ENCODE measurements around the gene METTL9. TPM values are rescaled to one million over a fixed set of nuclear protein-coding genes. Genes with fewer than 3 reads are reported as not detected.

Gene METTL9
- total RNA-seq, 1 experiment from 2014 or later, result 50.7 TPM

- Mint-ChIP-seq H3K9me3 (ENCODE audit: unreplicated experiment) (no peaks in the 10 kb centered on the region), H3K4me3 (ENCODE audit: unreplicated experiment) (no peak overlapping the region), H3K36me3 (ENCODE audit: insufficient read depth, unreplicated experiment) (no peaks in the 10 kb centered on the region), H3K27me3 (ENCODE audit: insufficient read depth, unreplicated experiment) (no peaks in the 10 kb centered on the region), H3K4me1 (ENCODE audit: low read depth, unreplicated experiment) (no peaks in the 10 kb centered on the region), H3K27ac (ENCODE audit: unreplicated experiment) (no peak overlapping the region)
- Histone ChIP-seq H3K4me3 (ENCODE audit: low read depth, low read length) (no peak overlapping the region), H3K36me3 (ENCODE audit: control insufficient read depth, insufficient read depth, low read length) (no peaks in the 10 kb centered on the region), H3K4me1 (no peaks in the 10 kb centered on the region), H3K27me3 (replicated peaks; ENCODE audit: control insufficient read depth, insufficient read depth, low read length) (no peaks in the 10 kb centered on the region), H3K9me3 (no peaks in the 10 kb centered on the region)
- ChIA-PET POLR2A (no interaction called here), CTCF (no interaction called here)
- intact Hi-C loops (cut with micrococcal nuclease; ENCODE audit: unreplicated experiment), result no loop called here
- TF ChIP-seq, protein P1, sequence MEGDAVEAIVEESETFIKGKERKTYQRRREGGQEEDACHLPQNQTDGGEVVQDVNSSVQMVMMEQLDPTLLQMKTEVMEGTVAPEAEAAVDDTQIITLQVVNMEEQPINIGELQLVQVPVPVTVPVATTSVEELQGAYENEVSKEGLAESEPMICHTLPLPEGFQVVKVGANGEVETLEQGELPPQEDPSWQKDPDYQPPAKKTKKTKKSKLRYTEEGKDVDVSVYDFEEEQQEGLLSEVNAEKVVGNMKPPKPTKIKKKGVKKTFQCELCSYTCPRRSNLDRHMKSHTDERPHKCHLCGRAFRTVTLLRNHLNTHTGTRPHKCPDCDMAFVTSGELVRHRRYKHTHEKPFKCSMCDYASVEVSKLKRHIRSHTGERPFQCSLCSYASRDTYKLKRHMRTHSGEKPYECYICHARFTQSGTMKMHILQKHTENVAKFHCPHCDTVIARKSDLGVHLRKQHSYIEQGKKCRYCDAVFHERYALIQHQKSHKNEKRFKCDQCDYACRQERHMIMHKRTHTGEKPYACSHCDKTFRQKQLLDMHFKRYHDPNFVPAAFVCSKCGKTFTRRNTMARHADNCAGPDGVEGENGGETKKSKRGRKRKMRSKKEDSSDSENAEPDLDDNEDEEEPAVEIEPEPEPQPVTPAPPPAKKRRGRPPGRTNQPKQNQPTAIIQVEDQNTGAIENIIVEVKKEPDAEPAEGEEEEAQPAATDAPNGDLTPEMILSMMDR (IDR thresholded peaks at IDR 0.05; ENCODE audit: insufficient read depth in 1 of 2, low read depth in 1 of 2, low read length in 1 of 2, severe bottlenecking in 1 of 2, unreplicated experiment in 1 of 2), result no peak
- no peak for DNase-seq
- no TSS peak for BruUV-seq (replicated peaks)
Observed at GRCh38 chr16:21645261-21645721, 45.9 kb downstream of the METTL9 start.

DNA sequence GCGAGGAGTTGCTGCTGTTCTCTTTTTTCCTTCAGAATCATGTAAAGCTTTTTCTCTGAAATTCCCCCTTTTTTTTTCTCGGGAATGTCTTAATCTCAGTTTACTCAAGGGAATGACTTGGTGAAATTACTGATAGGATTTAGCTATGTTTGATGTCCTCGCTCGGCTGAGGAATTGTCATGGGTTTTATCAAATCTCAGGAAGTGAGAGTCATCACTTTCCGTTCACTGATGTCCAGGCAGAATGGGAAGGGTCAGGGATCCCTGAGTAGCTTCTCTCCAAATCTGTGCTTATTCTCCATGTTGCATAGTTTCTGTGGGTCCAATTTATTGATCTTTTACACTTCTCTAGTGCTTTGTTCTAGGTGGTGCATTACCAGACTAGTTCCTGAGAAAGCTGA is 46.7 kb downstream of the METTL9 start:
- Mint-ChIP-seq H3K4me3 (ENCODE audit: unreplicated experiment) (no peak overlapping the region), H3K9me3 (ENCODE audit: unreplicated experiment) (no peaks in the 10 kb centered on the region), H3K4me1 (ENCODE audit: low read depth, unreplicated experiment) (no peaks in the 10 kb centered on the region), H3K36me3 (ENCODE audit: insufficient read depth, unreplicated experiment) (no peaks in the 10 kb centered on the region), H3K27ac (ENCODE audit: unreplicated experiment) (no peak overlapping the region), H3K27me3 (ENCODE audit: insufficient read depth, unreplicated experiment) (no peaks in the 10 kb centered on the region)
- no peak for DNase-seq
- ChIA-PET POLR2A (no interaction called here), CTCF (no interaction called here)
- Histone ChIP-seq H3K36me3 (ENCODE audit: control insufficient read depth, insufficient read depth, low read length) (no peaks in the 10 kb centered on the region), H3K4me3 (ENCODE audit: low read depth, low read length) (no peak overlapping the region), H3K27me3 (replicated peaks; ENCODE audit: control insufficient read depth, insufficient read depth, low read length) (no peaks in the 10 kb centered on the region), H3K9me3 (no peaks in the 10 kb centered on the region), H3K4me1 (no peaks in the 10 kb centered on the region)
- intact Hi-C loops (cut with micrococcal nuclease; ENCODE audit: unreplicated experiment), result no loop called here
- TF ChIP-seq, protein P1 (IDR thresholded peaks at IDR 0.05; ENCODE audit: insufficient read depth in 1 of 2, low read depth in 1 of 2, low read length in 1 of 2, severe bottlenecking in 1 of 2, unreplicated experiment in 1 of 2), result no peak
- no TSS peak for BruUV-seq (replicated peaks)

GRCh38 chr16:21646721-21647561 is 47.6 kb downstream of the METTL9 start:
- CTCF ChIA-PET, result no interaction called here
- POLR2A ChIA-PET, result no interaction called here
- Mint-ChIP-seq H3K27me3 (ENCODE audit: insufficient read depth, unreplicated experiment) (no peaks in the 10 kb centered on the region), H3K9me3 (ENCODE audit: unreplicated experiment) (no peaks in the 10 kb centered on the region), H3K27ac (ENCODE audit: unreplicated experiment) (no peak overlapping the region), H3K4me1 (ENCODE audit: low read depth, unreplicated experiment) (no peaks in the 10 kb centered on the region), H3K36me3 (ENCODE audit: insufficient read depth, unreplicated experiment) (no peaks in the 10 kb centered on the region), H3K4me3 (ENCODE audit: unreplicated experiment) (no peak overlapping the region)
- TF ChIP-seq, protein P1 (IDR thresholded peaks at IDR 0.05; ENCODE audit: insufficient read depth in 1 of 2, low read depth in 1 of 2, low read length in 1 of 2, severe bottlenecking in 1 of 2, unreplicated experiment in 1 of 2), result no peak
- no peak for DNase-seq
- Histone ChIP-seq H3K4me3 (ENCODE audit: low read depth, low read length) (no peak overlapping the region), H3K4me1 (no peaks in the 10 kb centered on the region), H3K27me3 (replicated peaks; ENCODE audit: control insufficient read depth, insufficient read depth, low read length) (no peaks in the 10 kb centered on the region), H3K9me3 (no peaks in the 10 kb centered on the region), H3K36me3 (ENCODE audit: control insufficient read depth, insufficient read depth, low read length) (no peaks in the 10 kb centered on the region)
- intact Hi-C loops (cut with micrococcal nuclease; ENCODE audit: unreplicated experiment), result no loop called here
- no TSS peak for BruUV-seq (replicated peaks)

Measured in Caco-2 (cell line).